DMS 273 (cell line): ENCODE results near the gene TERF2IP.

Experiments used
- DNase-seq: peaks from one replicate; lab custom pipeline; 2025; ENCODE audit not compliant: unreplicated experiment; lab: John Stamatoyannopoulos, UW

TERF2IP gene

DNA sequence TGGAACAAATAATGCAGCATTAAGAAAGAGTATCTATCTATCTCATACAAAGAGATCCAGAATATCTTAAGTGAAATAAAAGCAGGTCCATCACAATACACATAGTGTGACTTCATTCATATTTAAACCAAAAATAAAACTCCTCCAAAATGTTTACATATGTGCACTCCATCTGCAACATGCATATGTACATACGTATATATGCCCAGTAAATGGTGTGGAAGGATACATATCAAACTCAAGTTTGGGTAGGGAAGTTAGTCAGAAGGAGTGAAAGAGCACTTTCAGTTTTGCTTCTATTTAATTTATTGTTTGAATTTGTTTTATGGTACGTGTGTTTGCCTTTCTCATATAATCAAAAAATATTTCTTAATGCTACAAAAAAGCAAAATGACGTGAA lies 12.5 kb upstream of the TERF2IP start:
- no peak for DNase-seq

DNA sequence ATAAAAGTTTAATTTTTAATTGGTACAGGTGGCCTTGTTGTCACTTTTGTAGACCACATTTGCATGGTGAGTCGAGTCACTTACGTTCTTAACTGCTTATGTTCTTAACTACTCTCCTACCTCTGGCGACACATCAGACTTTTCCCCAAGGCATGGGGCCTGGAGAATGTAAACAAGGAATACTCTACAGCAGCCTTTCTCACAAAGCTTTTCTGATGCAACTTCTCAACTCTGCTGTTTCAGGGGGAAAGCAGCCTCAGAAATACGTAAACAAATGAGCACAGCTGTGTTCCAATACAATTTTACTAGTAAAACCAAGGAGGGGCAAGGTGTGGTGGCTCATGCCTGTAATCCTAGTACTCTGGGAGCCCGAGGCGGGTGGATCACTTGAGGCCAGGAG lies 7.0 kb upstream of the TERF2IP start:
- no peak for DNase-seq

DNA sequence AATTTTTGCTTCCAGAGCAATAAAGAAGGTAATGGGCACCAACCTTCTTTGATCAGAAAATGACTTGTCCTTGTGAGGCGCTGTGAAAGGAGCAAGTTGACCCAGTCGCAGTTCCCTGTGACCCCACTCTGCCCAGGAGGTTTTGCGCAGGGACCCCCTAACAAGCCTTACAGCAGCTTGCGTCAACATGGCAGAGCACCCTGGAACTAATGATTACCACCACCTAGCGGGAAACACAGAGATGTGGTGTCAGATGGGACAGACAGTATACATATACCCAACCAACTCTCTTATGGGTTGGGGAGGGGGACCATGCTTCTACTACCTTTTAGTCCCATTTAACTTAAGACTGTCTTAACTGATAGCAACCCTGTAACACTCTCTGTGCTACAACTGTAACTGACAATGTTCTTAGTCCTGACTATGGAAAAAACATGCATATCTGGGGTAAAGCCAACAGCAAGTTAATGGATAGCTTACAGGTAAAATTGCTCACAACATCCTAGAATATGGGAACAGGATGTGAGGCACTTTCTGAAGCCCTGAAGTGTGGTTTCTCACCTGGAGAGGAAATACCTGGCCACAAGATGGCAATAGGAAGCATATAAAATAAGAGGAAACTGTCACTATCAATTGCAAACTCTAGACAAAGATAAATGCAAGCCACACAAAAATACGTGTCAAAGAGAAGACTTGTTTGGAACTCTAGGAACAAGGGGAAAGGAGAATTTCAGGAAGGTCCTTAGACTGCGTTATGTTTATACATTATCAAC lies 3.1 kb upstream of the TERF2IP start:
- no peak for DNase-seq

DNA sequence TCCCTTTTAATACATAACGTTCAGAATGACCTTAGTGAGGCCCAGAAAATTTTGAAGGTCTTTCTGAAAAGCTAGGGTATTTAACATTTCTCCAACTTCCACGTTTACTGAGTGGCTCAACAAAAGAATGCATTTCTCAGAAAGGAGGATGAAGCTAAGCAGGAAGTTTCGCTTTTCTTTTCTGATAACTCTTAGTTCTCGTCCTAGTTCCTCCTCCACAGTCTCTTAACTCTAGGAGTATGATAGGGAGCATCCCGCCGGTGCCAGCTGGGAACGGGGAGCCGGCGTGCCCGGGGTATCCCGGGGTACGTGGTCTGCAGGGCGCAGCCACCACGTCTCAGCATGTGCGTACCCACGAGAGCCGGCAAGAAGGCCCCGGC lies 471 bp upstream of the TERF2IP start:
- DNase-seq = no peak

DNA sequence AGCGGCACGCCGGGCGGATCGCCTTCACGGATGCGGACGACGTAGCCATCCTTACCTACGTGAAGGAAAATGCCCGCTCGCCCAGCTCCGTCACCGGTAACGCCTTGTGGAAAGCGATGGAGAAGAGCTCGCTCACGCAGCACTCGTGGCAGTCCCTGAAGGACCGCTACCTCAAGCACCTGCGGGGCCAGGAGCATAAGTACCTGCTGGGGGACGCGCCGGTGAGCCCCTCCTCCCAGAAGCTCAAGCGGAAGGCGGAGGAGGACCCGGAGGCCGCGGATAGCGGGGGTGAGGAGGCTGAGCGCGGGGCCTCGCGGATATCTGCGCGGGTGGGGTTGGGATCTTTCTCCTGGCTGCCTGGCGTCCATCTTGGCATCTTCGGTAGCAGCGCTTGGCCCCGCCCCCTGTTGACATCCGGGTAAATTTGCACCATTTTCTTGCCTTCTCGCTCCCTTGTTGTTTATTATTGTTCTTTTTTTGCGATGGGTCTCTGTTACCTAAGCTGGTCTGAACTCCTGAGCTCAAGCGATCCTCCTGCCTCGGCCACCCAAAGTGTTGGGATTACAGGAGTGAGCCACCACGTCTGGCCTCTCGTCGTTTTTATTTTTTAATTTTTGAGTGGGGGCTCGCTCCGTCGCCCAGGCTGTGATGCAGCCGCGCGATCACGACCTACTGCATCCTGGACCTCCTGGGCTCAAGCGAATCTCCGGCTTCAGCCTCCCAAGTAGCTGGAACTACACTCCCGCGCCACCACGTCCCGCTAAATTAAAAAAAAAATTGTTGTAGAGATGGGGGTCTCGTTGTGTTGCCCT lies 898 bp downstream of the TERF2IP start:
- peak; percentile 90 for DNase-seq

DNA sequence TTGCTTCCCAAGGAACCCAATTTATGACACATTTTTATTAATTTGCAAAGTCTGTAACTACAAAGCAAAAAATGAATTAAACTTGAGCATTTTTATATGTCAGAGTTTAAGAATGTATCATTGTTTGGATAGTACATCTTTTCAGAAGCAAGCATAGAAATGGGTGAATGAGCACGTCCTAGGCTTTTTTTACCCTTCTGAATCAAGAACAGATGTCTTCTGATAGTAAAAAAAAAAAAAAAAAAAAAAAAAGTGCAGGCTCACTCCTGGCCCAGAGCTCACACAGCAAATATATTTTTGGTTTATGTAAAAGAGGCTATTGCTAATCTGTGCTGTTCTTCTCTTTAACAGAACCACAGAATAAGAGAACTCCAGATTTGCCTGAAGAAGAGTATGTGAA lies 6.3 kb downstream of the TERF2IP start:
- DNase-seq = no peak

DNA sequence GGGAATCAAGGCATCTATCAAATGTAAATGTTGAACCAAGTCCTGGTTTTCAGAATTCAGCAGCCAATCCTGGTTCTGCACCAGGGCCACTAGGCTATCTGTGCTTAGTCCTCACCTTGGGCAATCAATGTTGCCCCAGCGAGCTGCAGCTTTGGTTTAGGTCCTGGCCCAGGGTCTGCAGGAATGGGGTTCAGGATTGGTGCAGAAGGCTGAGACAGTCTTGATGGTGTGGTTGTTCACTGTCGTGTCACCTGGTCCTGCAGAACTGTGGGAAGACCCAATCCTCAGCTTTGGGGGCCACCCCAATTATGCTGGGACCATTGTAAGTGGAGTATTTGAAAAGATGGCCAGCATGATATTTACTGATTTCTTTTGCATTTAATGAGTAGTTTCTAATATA lies 10.6 kb downstream of the TERF2IP start:
- DNase-seq = no peak

DNA sequence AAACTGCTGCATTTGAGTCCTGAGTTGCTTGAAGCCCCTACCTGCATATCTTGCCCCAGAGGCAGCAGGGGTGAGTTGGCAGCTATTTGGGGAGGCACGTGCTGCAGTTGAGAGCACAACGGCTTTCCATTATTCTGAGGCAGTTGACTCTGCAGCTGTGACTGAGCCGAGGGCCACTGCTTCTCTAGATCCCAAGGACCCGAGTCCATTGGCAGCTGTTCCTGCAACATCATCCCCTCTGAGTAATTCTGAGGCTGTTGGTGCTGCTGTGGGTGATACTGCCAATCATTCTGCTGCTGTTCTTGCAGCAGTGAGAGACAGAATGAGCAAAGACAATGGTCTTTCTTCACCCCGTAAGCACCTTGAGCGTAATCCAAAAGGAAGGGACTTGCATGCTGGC lies 12.7 kb downstream of the TERF2IP start:
- DNase-seq = no peak

DNA sequence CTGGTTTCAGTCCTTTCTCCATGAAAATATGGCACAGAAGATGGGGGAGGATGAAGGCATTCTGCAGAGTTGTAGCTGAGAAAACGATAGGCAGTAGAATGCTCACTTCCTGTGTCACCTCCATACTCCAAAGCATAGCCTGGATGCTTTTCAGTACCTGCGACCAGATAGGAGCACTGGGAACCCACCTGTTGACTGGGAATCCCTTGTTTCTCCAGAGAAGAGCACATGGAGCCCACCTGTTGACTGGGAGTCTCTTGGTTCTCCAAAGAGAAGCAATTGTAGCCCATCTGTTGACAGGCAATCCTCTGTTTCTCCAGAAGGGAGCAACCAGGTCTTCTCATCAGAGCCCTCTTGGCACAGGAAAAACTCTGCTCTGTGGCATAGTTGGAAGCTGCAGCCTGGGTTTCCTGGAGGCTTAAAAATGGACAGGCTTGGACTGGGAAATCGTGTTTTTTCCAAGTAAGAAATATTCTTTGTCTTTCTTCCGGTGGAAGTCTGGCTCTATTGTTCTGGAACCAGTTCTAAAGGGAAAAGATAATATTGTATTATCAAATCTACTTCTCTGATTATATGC lies 13.2 kb downstream of the TERF2IP start:
- peak; percentile 33 for DNase-seq

DNA sequence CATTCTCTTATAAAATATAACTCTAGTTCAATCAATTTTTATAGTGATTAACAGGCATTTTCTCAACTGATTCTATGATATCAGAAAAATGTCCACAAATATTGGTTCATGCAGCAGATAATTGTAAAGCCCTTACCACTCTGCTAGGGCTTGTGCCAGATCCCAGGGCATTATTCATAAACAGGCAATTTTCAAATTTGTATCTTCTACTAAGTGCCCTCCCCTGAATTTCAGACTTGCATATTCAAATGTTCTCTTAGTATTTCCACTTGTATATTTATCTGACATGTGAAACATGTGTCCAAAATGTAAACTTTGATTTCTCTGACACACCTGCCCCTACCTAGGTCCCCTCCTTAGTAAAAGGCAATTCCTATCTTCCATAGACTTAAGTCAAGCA lies 19.9 kb downstream of the TERF2IP start:
- DNase-seq = no peak

DNA sequence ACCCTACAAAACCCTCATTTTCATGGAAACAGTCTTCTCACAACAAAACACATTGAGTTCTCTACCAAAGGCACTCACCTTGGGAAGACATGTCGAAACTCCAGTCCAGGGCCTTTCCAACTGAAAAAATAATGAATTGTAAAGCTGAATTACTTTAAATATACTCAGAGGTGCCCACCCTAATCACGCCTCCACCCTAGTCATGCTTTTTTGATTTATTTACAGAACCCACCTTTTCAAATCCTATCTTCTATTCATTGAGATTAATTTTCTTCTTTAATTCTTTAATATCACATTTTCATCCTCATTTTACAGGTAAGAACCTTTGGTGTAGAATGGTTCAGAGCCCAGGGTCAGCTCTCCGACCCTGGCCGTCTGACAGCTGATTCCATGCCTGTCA lies 29.3 kb downstream of the TERF2IP start, which contains the start of gene CPHXL2:
Gene CPHXL2 (minus strand): TSS at position 101 of the 400 bp plus-strand sequence. CDS start 10 bp downstream, at position 91.
- no peak for DNase-seq

DNA sequence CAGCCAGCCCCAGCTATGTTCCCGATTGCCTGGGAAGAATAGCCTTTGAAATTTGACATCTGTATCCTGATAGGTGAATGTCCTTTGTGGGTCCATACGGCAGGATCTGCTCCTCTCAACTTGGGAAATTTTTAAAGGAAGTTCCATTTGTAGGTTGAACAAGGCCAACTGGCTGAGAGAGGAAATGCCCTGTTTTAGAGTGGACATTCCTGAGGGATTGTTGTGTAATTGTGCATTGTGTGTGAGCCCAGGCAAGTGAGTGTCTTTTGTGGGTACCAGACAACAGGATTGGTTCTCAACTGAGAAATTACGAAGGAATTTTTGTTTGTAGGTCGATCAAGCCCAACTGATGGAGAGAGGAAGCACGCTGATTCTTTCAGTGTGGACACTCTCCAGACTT lies 31.8 kb downstream of the TERF2IP start:
- no peak for DNase-seq

DNA sequence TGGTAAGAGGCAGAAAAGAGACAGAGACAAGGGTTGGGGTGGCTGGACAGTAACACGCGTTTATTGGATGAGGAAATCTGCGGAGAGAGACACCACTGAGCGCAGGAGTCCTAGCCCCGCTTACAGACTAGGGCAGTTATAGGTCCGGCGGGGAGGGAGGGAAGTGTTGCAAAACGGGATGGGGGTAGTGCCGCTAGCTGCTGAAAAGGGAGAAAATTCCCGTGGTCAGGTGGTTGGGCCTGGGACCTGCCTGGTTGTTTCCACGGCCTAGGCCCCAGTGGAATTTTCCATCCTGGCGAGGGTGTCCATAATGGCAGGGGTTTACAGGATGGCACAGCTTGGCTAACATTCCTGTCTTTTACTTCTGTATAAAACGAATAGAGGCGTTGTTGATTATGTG lies 34.7 kb downstream of the TERF2IP start:
- DNase-seq = no peak

DNA sequence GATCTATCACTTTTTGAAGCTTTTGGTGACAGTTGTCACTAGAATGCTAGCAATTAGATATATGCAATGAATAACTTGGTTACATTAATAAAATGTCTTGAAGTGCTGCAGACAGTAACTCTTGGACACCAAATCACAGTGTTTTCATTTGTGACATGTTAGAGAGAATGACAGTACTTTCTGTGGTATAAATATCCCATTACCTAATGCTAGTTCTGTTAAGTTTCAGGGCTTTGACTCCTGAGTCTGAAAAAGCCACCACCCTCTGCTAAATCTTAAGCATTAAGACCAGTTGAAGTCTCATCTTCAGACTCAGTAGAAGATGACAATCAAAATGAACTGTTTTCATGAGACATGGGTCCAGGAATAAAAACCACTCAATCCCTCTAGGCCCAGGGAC lies 39.8 kb downstream of the TERF2IP start:
- DNase-seq = no peak

DNA sequence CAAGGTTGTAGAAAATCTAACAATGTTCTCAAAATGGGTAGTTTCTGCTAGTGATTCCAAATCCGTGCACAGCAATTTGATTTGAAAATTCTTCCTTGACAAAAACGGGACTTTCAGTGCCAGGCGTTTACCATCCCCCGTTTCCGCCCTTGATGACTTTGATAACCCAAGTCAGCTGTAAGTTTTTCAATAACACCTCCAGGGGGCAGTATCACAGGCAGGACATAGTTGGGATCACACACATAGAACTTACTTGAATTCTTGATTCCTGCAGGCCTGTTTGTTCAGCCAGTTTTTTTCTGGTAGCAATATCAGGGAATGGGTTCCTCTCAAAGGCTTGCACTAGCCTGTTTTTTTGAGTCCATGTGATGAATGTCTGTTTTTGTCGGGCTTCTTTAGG lies 48.1 kb downstream of the TERF2IP start:
- DNase-seq = peak; percentile 39

DNA sequence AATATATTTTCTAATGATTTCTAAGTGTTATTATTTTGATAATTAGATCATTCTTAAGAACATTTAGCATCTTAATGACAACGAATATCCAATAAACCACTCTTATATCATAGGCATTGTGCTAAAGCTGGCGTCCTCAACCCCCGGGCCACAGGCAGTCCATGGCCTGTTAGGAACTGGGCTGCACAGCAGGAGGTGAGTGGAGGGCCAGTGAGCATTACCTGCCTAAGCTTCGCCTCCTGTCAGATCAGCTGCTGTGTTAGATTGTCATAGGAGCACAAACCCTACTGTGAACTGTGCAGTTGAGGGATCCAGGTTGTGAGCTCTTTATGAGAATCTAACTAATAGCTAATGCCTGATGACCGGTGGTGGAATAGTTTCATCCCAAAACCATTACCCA lies 50.0 kb downstream of the TERF2IP start:
- no peak for DNase-seq

DNA sequence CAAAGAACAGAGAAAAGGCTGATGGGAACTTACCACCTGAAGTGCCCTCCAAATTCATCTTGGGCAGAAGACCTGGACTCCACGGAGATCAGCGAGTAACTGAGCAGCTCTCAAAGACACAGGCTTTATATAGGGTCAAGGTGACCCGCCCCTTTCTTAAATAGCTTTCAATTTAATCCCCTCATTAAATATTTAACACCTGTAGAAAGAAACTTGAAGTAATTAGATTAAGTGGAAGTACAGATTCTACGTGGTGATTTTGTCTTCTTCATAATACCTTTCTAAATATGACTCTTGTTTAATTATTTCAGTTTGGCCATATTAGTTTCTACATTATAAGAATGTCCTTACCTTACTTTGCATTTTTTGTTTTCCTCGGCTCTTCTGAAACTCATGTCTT lies 53.8 kb downstream of the TERF2IP start, which contains the start of gene DUXB:
Gene DUXB (minus strand): TSS at position 101 of the 400 bp plus-strand sequence. CDS start 43 bp downstream, at position 58.
- DNase-seq = no peak

DNA sequence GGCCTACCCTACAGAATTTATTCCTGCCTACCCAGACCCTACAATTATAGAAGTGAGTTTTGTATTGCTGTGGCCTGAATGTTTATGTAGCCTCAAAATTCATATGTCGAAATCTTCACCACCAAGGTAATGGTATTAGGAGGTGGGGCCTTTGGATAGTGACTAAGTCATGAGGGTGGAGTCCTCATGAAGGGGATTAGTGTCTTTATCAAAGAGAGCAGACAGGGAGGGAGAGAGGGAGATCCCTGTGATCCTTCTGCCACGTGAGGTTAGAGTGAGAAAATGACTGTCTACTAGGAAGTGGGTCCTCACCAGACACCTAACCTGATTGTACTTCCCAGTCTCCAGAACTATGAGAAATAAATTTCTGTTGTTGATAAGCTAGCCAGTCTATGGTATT lies 54.7 kb downstream of the TERF2IP start:
- no peak for DNase-seq

DNA sequence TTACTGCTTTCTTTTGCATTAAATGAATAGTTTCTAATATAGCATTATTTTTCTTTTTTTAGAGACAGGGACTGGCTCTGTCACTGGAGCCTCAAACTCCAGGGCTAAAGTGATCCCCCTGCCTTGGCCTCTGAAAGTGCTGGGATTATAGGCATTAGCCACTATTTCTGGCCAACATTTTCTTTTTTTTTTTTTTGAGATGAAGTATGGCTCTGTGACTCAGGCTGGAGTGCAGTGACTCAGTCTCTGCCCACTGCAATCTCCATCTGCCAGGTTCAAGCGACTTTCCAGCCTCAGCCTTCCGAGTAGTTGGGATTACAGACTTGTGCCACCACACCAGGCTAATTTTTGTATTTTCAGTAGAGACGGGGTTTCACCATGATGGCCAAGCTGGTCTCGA lies 55.7 kb downstream of the TERF2IP start:
- DNase-seq = no peak
